HG02678 (cell line): ENCODE data around the gene MPHOSPH9.

ENCODE experiments used
- ATAC-seq: cut with Tn5 transposase; IDR thresholded peaks from one replicate; pipeline ENCODE4 v1.9.1; 2021; ENCODE audit warnings: mild to moderate bottlenecking, moderate library complexity; ENCODE audit not compliant: unreplicated experiment

The MPHOSPH9 gene

DNA sequence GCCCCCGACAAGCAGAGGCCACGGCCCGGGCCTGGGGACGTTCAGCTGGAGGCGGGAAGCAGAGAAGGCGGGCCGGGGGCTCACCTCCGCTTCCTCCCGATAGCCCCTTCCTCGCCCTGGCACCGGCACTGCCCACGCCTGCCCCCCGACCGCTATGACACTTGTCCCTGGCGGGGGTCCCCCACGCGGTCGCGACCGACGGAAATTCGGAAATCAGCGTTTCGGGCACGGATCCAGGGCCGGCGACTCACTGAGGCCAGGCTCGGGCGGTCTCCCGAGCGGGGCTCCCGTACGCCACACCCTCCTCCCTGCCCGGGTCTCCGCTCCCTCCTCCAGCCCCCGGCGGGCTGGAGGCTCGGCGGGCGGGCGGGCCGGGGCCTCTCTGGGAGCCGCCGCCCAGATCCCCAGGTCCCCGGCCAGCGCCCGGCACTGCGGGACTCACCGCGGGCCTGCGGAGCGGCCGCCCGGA, 82.6 kb downstream of the MPHOSPH9 start:
- ATAC-seq = peak; percentile 32

- no peak for ATAC-seq
These were observed 83.3 kb downstream of the MPHOSPH9 start for GRCh38 chr12:123149501-123150274.

DNA sequence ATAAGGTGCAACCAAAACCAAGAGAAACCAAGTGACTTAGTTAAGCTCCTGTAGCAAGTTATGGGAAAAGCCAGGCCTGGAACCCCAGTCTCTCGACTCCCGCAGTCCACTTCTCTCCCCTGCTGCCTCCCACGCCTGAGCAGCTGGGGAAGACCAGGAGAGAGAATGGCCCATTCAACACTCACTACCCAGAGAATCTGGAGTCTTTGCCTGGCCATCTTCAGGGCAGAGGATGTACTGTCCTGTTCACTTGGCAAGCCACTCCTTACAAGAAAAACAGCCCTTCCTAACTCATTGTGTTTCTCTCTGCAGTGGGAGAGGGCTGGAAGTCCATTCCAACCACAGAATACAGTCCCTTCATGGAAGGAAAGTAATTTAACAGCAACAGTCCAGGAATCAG, 83.9 kb downstream of the MPHOSPH9 start:
- ATAC-seq = no peak

DNA sequence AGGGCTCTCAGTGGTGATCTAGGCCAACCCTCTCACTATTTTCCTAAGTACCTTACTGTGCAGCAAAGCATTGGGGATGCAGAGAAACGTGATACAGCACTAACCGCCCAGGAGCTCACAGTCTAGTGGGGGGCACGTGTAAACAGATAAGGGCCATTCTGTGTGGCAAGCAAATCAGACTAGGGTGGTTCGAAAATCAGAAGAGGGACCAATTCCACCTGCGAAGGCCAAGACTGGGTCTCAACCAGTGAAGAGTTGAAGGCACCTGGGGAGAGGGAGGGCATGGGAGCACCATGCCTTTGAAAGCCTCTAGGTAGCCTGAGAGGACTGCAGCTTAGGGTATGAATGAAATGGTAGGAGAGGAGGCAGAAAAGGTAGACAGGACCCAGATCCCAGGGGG, 84.3 kb downstream of the MPHOSPH9 start:
- ATAC-seq = no peak

DNA sequence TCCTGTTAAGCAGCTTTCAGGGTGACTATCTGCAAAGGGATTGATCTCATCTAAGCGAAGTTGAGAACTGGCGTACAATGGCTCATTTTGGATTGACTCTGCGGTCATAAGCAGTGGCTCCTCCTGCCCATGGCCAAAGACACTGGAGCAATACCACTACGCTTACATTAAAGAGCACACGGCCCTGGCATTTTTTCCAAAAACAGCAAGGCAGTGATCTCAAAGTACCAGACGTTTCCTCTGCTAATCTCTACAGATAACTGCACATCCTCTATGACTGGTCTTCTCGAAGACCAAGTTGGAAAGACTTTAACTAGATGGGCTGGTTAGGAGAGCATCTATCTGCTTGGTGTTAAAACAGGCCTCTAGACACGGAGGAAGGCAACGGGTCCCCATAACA, 84.7 kb downstream of the MPHOSPH9 start:
- ATAC-seq = no peak

DNA sequence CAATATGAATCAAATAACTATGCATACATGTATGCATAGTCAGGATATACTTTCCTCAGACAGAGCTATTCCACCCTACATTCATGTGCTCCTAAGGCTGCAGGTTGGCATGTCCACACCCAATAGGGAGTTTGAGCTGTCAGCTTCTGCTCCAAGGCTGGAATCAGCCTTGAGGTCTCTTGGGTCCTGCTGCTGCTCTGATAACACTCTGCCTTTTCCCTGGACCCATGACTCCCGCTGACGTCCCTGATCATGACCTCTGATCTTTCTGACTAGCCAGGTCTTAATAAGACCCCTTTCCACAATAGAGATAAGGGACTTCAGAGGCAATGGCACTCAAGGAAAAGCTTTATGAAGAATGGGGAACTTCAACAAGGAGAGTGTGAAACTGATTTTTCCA, 87.7 kb downstream of the MPHOSPH9 start:
- ATAC-seq = no peak

DNA sequence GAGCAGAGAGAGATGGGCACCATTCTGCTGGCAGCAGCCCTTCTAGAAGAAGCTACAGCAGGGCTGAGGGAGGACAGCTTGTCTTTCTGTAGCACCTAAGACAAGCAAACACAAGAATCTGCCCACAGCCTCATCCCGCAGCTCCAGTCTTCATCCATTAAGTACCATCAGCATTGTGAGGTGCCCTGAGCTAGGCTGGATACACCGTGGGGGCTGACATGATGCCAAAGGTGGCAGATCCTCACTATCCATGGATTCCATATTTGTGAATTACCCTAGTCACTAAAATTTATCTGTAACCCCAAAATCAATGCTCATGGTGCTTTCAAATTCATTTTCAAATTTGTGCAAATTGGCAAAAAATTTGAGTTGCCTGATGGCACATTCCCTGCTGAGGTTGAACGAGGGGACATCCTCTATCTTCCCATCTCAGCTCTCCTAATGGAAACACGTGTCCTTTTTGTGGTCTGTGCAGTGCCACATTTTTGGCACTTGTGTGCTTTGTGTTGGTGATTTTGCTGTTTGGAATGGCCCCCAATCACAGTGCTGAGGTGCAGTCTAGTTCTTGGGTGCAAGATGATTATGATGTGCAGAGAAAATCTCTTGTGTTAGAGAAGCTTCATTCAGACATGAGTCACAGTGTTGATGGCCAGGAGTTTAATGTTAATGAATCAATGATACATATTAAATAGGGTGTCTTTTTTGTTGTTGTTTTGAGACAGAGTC, 89.0 kb downstream of the MPHOSPH9 start:
- no peak for ATAC-seq

DNA sequence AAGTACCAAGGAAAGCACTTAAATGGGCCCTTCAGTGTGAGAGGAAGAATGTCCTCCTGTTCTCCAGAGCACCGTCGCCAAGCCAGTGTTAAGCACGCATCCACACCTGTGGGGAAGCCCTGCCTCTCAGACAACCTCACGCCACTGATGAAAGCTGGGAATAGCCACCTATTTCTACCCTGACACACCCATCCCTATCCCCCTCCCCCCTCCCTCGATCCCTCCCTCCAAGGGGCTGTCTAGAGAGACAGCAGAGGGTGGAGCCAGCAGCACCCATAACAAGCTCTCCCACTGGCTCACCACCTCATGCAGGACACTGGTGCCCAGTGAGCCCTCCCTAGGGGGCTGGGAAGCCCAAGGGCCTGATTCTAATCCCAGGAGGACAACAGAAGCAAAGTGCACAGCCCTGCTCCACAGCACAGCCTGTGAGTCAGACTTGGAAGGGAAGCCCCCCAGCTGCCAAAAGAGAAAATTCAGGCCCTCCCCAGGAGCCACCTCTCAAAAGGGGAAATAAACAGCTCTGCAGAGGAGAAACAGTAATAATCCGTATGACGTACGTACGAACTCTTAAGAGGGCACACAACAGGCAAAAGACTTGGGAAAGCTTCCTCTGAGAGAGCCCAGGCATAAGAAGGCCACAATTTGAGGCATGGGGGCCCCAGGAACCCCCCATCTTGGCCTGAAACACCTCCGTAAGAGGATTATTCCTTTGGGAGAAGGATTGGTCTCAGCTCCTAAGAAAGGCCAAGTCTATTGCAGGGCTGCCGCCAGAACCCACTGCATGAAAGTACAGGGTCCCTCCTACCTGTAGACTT, 89.8 kb downstream of the MPHOSPH9 start:
- ATAC-seq = no peak

- ATAC-seq = no peak
These were observed 90.5 kb downstream of the MPHOSPH9 start for GRCh38 chr12:123142518-123142840.

- no peak for ATAC-seq
These were observed 91.1 kb downstream of the MPHOSPH9 start for GRCh38 chr12:123141615-123142517.

GRCh38 chr12:123140676-123141614, 92.0 kb downstream of the MPHOSPH9 start:
- ATAC-seq = no peak

DNA sequence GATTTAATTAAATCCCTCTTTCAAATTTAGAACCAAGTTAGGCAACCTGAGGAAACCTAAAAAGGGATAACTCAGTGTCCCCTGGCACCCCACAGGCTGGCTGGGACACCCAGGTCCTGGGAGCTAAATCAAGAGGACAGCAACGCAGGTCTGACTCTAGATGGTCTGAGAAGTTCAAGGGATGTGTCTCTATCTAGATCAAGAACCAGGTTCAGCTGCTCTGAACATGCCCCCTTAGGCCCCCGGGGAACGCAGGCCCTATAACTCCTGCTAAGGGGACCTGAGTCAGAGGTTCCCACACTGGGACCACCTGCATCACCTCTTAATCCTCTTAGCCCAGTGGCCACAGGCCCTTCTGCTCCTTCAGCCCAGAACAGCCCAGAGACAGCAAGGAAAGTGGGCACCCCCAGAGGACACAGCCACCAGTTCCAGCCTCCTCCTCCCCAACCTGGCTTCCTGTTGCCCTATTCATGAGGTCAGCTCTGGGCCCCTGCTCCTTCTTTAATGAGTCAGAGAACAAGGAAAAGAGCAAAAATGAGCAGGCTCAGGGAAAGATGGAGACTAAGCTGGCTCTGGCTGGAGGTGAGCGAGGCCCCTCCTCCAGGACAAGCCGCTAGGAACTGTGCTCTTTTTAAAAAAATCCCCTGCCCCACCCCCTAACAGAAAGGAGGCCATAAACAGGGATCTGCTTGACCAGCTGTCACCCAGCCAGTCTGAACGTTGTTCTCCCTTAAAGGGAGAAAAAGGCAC, 92.8 kb downstream of the MPHOSPH9 start:
- ATAC-seq = no peak

DNA sequence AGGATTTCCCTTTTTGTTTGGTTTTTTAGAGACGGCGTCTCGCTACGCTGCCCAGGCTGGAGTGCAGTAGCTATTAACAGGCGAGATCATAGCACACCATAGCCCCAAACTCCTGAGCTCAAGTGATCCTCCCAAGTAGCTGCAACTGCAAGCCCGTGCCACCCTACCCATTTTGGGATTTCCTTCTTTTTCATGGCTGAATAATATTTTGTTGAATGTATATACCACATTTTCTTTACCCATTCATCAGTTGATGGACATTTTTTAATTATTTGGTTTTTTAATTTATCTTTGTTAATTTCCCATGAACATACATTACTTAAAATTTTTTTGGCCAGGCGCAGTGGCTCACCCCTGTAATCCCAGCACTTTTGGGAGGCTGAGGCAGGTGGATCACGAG, 97.3 kb downstream of the MPHOSPH9 start:
- no peak for ATAC-seq

DNA sequence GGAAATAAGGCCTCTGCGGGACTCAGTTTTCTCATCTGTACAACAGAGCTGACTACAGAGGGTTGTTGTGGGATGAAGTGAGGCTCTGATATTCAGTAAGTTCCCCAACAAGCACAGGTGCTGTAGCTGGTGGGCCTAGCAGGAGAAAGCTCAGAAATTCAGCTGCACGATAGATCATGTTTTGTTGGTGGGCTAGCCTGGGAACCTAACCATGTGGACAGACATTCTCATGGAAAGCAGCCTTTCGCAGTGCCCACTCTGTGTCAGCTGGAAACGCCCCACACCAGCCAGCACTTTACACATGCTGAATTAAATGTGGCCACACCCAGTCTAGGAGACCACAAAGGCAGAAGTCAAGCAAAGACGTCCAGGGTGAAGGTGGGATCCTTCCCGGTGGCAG, 98.1 kb downstream of the MPHOSPH9 start:
- ATAC-seq = no peak

DNA sequence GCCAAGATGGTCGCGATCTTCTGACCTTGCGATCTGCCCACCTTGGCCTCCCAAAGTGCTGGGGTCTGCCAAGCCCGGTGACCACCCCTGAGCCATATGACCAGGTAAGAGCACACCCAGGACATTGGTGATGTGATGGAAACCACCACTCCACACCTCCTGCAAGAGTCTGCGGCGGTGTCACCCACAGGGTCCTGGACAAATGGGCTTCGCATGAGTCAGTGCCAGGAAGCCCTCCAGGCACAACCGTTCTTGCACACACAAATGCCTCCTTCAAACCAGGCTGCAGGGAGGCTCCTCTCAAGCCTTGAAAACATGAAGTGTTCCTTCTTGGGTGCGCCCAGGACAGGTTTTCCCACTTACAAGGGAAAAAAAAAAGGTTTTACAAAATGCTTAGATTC, 98.7 kb downstream of the MPHOSPH9 start:
- ATAC-seq = no peak

DNA sequence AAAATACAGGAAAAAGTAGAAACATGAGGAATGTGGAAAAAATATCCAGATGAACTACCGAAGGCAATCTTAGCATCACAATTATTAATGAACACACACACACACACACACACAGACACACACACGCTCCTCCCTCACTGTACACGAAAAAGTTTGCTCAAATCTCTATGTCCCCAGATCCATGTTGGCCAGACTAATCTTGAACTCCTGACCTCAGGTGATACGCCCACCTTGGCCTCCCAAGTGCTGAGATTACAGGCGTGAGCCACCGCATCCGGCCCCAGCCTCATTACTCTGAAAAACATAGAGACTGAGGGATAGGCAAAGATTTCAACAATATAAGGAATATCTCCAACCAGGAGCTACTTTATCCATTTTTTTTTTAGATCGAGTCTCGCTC, 99.2 kb downstream of the MPHOSPH9 start:
- ATAC-seq = no peak

DNA sequence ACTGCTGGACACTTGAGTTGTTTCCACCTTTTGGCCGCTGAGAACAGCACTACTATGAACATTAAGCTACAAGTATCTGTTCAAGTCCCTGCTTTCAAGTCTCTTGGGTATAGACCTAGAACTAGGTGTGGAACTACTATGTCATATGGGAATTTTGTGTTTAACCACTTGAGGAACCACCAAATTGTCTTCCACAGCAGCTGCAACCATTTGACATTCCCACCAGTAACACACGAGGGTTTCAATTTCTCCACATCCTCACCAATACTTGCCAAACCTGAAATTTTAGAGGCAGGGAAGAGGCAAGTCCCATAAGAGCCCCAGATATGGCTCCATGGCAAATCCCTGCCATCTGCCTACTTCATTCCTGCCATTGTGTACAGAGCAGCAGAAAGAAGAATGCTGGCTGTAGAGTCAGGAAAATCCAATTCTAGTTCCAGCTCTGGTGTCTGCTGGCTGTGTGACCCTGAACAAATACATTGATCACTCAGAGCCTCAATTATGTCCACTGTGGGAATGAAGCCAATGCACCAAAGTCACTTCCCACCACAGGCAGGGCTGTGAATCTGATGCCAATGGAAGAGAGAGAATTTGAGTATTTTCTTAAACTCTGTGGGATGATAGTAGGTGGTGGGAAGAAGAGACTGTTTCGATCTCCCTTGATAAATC, 99.9 kb downstream of the MPHOSPH9 start:
- no peak for ATAC-seq

GRCh38 chr12:123131879-123132402, 101.0 kb downstream of the MPHOSPH9 start:
- no peak for ATAC-seq
